Forelimb muscle (tissue), 1 donor: ENCODE data around the gene PPARD. TPM values are rescaled to one million over a fixed set of nuclear protein-coding genes. Genes with fewer than 3 reads are reported as not detected.
A peak's percentile ranks its signal among the peaks of the same experiment; 100 is the strongest.
"Not testable (repeated sequence)": the region's sequence is repeated elsewhere in the genome, so short reads cannot be mapped to it uniquely, and the experiment has no call there.

ENCODE experiments used
- DNase-seq: peaks from one replicate; pipeline ENCODE4 v3.0.0-alpha.2; 2013; ENCODE audit warnings: low read depth
- polyA plus RNA-seq: library from polyadenylated mRNA; unstranded; fragments of 120-200 nt; gene quantifications from one replicate; pipeline ENCODE4 v1.2.1, GENCODE V29; 2013; ENCODE audit not compliant: insufficient read length

The PPARD gene
- polyA plus RNA-seq = 24.2 TPM

DNA sequence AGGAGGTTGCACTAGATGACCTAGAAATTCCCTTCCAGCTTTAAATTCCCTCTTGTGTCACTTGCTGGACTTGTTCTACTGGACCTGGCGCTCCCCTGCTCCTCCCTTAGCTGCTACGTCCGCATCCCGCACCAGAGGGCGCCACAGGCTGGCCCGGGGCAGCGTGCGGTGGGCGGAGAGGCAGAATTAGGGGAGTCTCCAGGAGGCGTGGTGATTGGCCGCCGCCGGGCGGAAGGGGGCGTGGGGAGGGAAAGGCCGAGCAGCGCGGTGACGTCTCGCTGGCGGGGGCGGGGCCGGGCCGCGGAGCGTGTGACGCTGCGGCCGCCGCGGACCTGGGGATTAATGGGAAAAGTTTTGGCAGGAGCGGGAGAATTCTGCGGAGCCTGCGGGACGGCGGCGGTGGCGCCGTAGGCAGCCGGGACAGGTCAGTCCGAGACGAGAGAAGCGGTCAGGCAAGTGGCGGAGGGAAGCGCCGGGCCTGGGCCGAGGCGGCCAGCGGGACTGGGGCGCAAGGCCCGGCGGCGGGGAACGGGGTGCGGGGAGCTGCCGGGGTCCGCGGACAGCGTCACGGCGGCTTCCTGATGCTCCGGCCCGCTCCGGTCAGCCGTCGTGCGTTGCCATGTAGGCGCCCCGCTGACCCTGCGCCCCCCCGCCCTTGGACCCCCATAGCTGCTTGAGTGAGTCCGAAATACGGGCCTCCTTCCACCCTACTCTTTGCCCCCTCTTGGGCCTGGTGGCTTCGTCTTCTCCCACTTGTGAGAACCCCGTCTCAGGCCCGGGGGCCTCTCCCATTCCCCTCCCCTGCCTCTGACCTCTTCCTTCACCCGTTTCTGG lies at the start of gene PPARD:
Gene PPARD (plus strand): TSS at position 301 of the 834 bp plus-strand sequence. CDS start 68,530 bp downstream, outside the sequence.
- DNase-seq = peak; percentile 84

DNA sequence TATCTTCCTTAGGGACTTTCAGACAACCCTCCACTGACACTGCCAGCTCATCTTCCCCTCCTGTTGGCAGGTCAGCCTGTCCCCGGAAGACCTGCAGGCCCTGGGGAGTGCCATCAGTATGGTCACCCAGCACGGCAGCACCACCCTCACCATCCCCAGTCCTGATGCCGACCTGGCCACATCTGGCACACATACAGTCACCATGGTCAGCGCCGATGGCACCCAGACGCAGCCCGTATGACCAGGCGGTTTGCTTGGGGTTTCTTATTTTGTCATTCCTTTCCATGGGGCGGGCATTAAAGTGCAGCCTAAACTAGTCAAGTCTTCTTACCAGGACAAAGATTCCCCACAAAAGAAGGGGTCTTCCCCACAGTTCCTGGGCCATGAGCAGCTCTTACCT lies 48.7 kb upstream of the PPARD start:
- no peak for DNase-seq

DNA sequence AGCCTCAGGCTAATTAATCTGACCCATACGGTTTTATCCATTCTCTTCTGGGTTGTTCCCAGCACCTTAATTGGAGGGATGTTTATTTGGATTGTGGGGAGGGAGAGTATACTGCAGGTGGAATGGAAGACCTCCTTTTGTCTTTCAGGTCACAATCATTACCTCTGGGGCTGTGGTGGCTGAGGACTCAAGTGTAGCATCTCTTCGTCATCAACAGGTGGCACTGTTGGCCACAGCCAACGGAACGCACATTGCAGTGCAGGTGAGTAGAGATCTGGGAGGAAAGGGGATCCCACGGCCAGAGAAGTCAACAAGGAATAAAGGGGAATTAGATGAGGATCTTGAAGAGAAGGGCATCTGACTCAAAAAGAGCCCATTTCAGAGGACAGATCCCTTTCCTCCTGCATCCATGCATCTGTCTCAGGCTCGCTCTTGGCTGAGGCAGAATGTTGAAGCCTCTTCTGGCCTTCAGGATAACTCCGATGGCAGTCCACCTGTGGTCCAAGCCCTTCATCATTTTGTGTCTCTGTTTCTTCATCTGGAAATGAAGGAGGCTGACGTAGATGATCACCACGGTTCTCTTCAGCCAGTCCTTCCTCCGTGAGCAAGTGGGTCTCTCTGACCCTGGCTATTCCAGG lies 47.9 kb upstream of the PPARD start:
- no peak for DNase-seq

DNA sequence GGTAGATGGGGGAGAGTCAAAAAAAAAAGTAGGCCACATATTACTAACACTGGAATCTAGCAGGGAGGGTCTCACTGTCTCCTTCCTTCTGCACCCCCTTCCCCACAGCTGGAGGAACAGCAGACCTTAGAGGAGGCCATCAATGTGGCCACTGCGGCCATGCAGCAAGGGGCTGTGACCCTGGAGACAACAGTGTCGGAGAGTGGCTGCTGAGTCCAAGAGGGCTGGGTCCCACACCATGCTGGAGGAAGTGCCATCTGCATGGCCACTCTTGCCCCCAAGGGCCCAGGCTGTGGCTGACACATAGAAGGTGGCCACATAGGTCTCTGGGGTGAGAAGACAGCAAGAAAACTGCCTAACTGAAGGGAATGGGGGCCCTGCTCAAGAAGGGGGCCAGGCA lies 47.3 kb upstream of the PPARD start:
- DNase-seq = no peak

DNA sequence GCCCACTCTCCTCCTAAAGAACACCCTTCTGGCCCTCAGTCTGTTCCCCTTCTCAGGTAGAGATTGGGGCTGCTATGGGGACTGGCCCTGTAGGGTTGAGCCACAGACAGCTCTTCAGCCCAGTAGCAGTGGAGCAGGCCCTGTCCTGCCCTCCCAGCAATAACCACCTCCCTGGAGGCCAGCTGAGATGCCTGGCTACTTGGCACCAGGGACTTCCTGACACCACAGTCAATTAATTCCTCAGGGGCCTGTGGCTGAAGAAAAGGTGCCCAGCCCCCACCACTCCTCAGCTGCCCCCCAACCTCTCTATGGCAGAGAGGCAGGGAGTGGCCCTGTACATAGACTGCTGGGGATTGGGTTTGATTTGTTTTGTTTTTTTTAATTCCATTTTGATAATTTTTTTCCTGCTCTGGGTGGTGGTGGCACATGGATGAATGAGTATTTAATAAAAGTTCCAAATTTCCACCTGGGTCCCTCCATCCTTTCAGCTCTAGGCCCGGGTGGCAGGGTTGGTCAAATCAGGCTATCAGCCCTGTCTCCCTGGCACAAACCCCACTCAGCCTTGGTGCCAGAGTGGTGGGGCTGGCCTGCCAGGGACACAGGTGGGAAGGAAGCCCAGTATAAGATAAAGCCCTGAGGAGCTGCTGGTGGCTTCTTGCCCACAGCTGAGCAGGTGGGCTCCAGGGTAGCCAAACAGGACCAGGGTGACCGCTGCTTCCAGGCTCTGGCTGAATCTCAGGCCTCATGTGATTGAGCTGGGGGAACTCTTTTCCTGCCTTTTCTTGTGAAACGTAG lies 46.6 kb upstream of the PPARD start:
- no peak for DNase-seq

DNA sequence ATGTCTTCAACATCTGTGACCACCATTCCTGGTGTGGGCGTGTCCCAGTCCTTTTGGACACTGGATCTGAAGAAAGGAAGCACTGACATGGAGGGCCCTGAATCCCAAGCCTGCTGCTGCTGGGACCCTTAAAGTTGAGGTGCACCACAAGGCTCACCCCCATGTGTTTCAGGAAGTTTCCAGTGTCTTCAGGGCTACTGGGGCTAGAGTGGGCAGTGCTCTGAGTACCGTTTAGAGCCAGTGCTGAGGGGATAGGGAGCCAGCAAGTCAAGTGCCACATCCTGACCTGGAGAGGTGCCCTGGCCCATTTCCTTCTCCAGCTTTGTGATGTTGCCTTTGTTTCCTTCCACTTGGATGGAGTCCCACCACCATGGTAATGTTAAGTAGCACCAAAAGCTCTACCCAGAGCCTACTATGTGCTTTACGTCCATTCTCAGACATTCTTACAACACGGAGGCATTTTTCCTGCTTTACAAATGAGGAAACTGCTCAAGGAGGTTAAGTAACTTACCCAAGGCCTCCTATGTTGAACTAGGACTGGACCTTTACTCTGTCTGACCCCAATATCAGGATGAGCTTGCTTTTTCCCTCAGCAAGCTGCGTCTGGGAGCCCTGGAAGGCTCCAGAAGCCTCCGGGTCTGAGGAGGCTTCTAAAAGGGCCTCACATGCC lies 45.3 kb upstream of the PPARD start:
- no peak for DNase-seq

DNA sequence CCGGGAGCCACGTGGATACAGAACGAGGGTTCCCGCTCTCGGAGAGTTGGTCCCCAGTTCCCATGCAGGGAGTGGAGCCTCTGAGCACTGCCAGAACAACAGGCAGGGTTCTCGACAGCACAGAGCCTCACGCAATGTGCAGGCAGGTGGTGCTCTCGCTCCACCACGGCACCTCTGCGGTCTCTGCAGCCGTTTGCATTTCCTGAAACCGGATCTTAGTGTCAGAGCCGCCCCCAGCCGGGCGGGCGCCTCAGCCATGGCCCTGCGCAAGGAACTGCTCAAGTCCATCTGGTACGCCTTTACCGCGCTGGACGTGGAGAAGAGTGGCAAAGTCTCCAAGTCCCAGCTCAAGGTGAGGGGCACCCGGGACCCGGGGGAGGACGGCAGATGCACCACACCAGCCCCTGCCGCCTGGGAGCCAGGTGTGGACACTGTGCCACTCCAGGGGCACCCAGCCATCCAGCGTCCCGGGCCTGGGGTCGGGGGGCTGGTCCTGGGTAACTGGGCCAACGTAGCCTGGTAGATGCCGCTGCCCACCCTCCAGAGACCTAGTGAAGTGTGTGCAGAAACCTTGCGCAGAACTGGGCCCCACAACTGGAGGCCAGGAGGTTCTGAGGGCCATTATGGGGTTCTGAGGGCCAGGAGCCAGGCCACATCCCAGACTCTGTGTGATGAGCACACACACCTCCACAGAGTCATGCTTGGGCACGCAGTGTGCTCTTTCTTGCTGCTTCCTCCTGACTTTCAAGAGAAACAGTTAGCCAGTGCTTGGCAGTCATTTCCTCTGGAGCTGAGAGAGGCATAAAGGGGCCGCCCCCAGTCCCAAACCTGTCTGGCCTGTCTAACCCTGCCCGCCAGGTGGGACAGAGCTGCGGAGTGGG lies 44.5 kb upstream of the PPARD start, which contains the start of gene DEF6:
Gene DEF6 (plus strand): TSS at position 218 of the 881 bp plus-strand sequence. CDS start 39 bp downstream, at position 257.
- peak; percentile 78 for DNase-seq

DNA sequence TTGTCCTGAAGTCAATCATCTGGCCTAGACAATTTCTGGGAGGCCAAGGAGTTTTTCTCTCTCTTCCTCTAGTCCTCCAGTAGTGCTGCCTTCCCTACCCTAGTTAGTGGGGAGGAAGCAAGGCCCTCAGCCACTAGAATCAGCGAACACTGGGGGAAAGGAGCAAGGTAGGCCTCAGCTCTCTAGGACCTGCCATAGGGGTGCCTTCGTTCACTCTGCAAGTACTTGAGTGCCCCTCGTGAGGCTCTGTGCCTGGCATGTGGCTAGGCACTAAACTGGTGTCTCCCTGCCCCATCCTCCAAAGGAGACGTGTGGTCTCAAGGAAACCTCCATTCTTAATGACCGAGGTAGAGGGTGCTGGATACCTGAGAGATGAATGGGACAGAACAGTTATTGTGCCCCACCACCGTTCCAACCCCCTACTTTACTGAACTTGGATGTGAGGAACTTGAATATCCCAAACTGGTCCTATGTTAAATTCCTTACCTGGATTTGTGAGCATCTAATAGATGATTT lies 43.7 kb upstream of the PPARD start:
- no peak for DNase-seq

DNA sequence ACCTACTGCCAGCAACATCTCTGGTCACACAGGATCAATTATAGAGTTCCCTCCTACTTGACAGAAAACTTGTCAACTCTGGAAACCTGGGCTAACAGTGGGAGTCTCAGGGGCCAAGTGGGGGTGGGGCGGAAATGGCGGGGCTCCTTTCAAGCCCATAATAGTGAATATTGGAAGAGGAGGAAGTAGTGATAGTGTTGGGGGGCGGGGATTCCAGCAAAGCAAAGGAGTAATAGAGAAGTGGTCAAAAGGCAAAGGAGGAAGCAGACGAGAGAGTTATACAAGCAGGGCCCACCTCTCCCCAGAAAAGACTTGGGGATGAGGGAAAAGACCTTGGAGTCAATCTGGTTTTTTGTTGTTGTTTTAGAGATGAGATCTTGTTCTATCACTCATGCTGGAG lies 42.7 kb upstream of the PPARD start:
- no peak for DNase-seq

DNA sequence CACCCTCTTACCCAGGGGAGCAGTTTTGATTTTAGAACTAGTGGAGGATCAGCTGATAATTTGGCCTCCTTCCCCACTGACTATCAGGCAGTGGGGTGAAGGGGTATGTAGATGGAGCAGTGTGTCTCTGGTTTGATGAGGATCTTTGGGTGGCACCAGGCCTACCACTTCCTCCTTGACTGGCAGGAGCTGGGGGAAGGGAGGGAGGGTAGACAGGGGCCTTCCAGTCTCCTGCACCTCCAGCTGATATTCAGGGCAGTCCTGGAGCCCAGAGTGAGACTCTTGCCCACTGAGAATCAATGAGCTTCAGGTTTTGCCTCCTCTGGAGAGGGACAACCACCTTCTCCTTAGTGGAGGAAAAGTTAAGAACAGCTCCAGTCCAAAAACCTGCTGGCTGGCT lies 41.5 kb upstream of the PPARD start:
- DNase-seq = no peak

DNA sequence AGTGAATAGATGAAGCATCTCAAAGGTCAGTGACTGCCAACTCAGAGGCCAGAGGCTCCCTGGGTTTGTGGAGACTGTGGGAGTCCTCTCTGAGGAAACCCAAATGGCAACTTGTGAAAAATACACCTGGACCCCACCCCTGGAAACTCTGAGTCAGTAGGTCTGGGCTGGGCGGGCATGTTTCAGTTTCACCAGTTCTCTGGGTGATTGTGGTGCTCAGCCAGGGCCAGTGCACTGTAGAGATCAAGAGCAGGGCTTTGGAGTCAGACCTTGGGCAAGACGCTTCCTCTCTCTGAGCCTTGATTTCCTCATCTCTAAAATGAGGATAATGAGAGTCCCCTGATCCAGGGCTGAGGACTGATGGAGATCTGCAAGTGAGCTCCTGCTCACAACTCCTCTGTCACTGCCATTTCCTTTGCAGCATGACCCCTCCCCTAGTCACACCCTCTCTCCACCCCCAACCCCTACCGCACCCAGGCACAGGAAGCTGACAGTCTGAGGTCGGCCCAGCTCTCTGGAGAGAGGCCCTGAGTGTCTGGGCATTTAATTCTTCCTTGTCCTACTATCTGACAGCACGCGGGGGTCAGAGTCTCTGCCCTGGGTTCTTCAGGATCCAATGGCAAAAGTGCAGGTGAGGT lies 39.6 kb upstream of the PPARD start:
- DNase-seq = no peak

DNA sequence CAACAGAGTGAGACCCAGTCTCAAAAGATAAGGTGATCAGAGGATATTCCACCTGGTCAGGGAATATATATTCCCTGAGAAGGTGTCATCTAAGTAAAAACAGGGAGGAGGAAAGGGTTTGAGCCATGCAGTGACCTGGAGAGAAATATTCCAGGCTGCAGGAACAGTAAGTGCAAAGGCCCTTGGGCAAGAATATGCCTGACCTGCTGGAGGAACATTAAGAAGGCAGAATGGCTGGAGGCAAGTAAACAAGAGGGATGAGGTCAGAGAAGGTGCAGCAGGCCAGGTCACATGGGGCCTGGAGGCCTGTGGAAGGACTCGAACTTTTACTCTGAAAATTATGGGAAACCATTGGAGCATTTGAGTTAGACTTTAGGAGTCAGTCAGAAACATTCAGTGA lies 38.1 kb upstream of the PPARD start:
- no peak for DNase-seq

DNA sequence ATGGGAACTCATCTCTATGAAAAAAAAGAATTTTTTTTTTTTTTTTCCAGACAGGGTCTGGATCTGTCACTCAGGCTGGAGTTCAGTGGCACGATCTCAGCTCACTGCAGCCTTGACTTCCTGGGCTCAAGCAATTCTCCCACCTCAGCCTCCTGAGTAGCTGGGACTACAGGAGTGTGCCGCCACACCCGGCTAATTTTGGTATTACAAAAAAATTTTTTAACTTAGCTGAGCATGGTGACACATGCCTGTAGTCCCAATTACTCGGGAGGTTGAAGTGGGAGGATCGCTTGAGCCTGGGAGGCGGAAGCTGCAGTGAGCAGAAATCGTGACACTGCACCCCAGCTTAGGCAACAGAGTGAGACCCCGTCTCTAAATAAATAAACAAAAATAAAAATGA lies 37.2 kb upstream of the PPARD start:
- no peak for DNase-seq

DNA sequence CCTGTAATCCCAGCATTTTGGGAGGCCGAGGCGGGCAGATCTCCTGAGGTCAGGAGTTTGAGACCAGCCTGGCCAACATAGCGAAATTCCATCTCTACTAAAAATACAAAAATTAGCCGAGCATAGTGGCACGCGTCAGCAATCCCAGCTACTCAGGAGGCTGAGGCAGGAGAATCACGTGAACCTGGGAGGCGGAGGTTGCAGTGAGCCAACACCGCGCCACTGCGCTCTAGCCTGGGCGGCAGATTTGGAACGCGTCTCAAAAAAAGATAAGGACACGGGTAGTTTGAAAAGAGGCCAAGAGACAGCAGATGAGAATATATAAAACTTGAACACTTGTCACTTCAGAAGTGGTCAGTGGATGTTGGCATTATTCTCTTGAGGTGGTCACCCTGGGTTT lies 35.2 kb upstream of the PPARD start:
- not testable (repeated sequence) for DNase-seq

DNA sequence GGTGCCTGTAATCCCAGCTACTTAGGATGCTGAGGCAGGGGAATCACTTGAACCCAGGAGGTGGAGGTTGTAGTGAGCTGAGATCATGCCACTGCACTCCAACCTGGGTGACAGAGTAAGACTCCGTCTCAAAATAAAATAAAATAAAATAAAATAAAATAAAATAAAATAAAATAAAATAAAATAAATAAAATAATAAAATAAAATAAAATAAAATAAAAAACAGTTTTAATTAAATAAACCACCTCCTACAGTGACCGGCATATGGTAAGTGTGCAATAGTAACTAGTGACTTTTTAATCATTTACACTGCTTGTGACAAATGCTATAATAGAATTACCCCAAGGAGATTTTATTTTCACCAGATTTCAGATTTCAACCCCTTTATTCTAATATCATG lies 33.8 kb upstream of the PPARD start:
- not testable (repeated sequence) for DNase-seq

DNA sequence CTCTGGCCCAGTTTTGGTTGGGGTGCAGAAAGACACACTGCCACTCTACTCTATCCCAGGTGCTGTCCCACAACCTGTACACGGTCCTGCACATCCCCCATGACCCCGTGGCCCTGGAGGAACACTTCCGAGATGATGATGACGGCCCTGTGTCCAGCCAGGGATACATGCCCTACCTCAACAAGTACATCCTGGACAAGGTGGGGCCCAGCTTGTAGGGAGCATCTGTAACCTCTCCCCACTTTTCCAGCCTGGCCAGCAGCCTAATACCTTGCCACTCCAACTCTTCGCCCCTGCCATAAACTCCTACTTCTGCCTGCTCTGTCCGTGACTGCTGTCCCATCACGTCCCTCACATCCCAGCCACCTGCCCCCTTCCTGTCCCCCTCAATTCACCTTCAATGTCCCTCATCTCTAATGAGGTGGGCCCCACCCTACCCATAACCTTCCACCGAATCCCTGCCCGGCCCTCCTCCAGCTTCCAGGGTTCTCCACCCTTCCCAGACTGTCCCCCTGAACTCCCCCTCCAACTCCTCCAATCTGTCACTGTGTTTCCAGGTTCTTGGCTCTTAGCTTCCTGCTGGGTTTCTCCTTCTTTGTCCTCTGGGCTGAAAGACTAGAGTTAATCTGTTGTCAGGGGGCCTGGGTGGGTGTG lies 32.6 kb upstream of the PPARD start:
- no peak for DNase-seq

DNA sequence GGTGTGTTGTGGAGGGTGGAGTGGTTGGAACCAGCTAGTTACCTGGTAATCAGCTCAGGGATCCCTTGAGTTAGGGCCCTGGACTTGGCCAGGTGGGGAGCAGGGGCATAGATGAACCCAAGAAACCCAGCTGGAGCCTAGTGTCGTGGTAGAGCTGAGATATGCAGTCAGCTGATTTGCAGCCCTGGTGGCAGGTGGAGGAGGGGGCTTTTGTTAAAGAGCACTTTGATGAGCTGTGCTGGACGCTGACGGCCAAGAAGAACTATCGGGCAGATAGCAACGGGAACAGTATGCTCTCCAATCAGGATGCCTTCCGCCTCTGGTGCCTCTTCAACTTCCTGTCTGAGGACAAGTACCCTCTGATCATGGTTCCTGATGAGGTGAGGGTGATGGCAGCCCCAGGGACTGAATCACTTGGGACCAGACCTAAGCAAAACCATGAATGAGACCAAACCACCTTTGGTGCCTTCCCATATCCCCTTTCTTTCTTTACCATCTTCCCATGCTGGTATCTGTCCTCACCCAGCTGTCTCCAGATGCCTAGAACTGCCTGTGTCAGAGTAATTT lies 32.0 kb upstream of the PPARD start:
- no peak for DNase-seq

DNA sequence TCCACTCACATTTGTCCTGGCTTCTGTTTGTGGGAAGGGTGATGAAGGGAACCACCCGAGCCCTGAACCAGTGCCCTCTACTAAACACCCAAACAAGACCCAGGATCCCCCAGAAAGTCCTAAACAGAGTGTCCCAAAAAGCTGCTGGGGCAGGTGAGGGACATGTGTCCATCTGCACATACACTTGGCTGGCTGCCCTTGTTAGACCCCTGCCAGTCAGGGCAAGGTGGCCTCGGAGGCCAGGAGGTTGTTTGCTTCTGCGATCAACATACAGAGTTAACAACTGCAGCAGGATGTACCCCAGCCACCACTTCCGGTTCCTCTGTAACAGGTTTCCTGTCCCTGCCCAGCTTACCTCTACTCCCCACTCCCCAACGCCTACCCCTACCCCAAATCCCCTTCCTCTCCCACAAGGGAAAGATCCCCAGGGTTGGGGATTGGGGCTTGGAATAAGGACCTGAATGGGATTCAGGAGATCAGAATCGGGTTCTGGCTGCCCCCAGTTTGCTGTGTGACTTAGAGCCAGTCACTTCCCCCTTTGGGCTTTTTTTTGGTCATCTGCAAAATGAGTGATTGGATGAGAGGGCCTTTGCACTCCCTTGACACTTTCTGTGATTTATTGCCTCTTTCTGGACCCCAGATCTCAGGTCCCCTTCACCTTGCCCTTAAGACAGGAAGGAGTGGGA lies 30.8 kb upstream of the PPARD start:
- DNase-seq = no peak
